GM13977 (cell line): ENCODE measurements around the gene PDE4D.

Experiments used
- DNase-seq: peaks from one replicate; pipeline ENCODE4 v3.0.0; 2012; ENCODE audit warnings: low spot score
- in situ Hi-C: fragments of 300-500 bp; cut with MboI; formaldehyde crosslinking; loops from one replicate; pipeline ENCODE4 v1.12.0; 2022; ENCODE audit warnings: low sequenced_read_pairs, low pct_unique_long_range_greater_than_20kb, mixed read lengths, inconsistent platforms; ENCODE audit not compliant: unreplicated experiment
- TF ChIP-seq, protein P1 (sequence below): IDR thresholded peaks from 2 replicates; pipeline ENCODE4 v1.5.1; 2012; ENCODE audit warnings: mild to moderate bottlenecking, control low read depth; ENCODE audit not compliant: insufficient read depth; ENCODE audit errors: extremely low read depth, missing control alignments

PDE4D gene

DNA sequence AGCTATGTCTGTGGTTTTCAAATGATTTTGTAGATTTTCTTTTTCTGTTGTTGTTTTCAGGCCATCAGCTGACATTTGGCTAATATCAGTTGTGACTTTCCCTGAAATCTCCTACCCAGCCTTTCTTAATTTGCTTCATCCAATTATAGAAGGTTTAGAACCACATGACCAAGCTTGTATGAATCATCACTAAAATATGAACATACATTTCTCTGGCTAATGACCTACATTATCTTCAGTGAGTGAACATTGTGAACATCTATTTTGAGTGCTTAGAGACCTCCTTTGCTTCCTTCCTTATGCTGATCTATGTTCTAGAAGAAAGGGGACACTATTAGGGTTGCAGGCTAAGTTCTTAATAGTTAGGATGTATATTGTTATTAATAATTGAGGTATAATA lies 778.2 kb downstream of the PDE4D start:
- in situ Hi-C loops: no loop called here
- TF ChIP-seq, protein P1, sequence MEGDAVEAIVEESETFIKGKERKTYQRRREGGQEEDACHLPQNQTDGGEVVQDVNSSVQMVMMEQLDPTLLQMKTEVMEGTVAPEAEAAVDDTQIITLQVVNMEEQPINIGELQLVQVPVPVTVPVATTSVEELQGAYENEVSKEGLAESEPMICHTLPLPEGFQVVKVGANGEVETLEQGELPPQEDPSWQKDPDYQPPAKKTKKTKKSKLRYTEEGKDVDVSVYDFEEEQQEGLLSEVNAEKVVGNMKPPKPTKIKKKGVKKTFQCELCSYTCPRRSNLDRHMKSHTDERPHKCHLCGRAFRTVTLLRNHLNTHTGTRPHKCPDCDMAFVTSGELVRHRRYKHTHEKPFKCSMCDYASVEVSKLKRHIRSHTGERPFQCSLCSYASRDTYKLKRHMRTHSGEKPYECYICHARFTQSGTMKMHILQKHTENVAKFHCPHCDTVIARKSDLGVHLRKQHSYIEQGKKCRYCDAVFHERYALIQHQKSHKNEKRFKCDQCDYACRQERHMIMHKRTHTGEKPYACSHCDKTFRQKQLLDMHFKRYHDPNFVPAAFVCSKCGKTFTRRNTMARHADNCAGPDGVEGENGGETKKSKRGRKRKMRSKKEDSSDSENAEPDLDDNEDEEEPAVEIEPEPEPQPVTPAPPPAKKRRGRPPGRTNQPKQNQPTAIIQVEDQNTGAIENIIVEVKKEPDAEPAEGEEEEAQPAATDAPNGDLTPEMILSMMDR: no peak
- no peak for DNase-seq

DNA sequence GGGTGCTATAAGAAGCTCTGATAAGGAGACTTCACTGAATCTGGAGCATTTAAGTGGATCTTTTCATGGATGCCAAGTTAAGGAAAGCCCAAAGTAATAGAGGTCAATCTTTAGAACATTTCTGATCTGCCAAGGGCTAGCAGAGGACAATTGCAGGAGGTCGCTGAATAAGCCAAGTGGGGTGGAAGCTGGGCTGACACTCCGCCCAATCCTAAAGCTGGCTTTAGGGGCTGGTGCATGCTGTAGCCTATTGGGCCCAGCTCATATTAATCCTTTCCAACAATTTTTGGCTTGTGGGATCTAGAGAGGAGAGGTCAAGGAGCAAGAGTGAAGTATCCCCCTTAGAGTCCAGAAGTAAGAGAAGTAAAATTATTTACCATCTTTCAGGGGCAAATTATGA lies 784.1 kb downstream of the PDE4D start:
- DNase-seq: no peak
- TF ChIP-seq, protein P1: no peak
- in situ Hi-C loops: no loop called here

DNA sequence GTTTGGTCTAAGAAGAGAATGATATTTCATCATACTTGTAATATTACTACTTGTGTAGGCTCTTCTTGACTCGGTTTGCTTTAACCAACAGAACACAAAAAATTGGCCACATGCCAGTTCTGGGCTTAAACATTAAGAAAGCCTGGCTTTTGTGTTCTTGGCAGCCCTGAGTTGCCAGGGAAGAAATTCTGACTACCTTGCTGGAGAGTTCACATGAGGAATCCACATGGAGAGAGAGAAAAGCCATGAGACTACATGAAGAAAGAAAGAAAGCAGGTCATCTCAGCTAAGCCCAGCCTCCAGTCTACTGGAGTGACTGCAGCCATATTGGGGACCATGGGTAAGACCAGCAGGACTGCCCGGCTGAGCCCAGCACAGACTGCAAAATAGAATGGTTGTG lies 785.8 kb downstream of the PDE4D start:
- no peak for DNase-seq
- TF ChIP-seq, protein P1: no peak
- in situ Hi-C loops: no loop called here

DNA sequence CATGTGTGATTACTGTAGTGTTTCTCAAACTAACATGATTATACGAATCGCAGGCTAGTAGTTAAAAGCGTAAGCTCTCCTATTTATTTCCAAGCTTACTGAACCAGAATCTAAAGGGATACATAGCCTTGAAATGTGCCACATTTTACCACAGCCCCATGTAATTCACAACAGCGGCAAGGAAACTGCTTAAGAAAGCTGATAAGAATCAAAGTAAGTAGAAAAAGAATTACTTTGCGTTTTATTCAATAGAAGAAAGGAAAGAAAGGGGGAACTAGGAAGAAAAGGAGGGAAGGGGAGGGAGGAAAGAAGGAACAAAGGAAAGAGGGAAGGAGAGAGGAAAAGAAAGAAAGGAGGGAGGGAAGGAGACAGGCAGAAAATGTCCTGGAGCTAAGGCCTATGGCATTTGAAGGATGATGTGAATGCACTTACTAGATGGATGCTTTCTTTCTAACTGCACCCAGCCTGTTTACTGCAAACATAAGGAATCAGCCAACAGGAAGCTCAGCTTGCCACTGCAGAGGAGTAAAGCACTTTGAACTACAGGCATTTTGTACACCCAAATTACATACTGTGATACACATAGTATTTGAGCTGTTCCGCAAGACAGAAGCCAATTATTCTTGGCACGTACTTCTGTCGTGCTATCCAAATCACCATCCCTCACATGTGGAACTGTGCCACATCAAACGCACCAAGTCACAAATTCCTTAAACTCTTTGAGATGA lies 789.0 kb downstream of the PDE4D start:
- DNase-seq: no peak
- in situ Hi-C loops: no loop called here
- TF ChIP-seq, protein P1: no peak

DNA sequence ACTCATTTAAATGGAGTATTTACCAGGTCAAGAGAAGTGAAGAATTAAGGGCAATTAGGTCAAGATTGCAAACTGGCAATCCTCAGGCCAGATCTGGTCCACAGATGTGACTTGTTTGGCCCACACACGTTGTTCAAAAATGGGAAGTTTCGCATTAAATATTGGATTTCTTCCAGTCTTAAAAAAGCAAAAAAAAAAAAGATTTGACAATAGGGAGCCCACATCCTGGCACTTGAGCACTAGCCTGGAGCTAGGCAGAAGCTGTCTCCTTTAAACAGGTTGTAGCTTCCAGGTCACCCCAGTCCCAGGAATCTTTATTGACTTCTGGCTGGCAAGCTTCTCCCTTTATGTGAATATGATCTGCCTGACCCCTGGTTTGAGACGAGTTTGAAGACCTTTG lies 790.2 kb downstream of the PDE4D start:
- TF ChIP-seq, protein P1: no peak
- in situ Hi-C loops: no loop called here
- no peak for DNase-seq

DNA sequence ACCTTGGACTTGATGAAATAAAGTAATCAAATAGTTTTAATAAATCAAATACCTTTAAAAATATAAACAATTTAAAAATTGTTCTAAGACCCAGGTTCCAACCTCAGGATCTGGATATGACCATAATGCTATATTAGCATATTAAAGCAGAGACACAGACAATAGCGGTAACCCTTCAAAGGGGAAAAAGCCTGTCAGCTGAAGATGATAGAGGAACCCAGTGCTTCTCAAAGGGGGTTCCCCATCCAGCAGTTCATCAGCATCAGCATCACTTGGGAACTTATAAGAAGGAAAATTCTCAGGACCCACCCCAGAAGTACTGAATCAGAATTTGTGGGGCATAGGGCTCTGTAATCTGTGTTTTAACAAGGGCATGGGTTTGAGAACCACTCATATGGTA lies 791.1 kb downstream of the PDE4D start:
- TF ChIP-seq, protein P1: no peak
- in situ Hi-C loops: no loop called here
- no peak for DNase-seq

DNA sequence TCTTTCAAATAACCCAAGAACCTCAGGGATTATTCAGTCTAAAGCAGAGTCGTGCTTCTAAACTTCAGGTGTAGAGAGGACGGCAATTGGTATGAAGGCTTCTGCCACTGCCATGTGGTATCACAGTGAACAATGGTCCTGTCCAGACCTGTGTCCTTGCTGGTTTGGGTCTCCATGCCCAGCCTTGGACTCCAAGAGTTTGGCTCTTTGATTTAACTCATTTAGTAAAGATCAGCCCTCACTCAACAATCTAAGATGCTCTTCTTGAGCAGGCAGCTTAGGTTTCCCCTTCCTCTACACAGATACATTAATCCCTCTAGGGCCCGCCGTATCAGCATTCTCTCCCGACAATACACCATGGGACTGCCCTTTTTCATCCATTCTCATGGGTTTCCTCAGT lies 792.7 kb downstream of the PDE4D start:
- in situ Hi-C loops: no loop called here
- TF ChIP-seq, protein P1: no peak
- no peak for DNase-seq
